HG03280 (cell line): ENCODE results near the gene FGFR1OP2.
A peak's percentile ranks its signal among the peaks of the same experiment; 100 is the strongest.
"Not testable (repeated sequence)": the region's sequence is repeated elsewhere in the genome, so short reads cannot be mapped to it uniquely, and the experiment has no call there.

Source experiments
- ATAC-seq: cut with Tn5 transposase; IDR thresholded peaks from one replicate; pipeline ENCODE4 v1.9.1; 2021; ENCODE audit warnings: mild to moderate bottlenecking, moderate library complexity; ENCODE audit not compliant: unreplicated experiment

The FGFR1OP2 gene

GRCh38 chr12:26940516-26941214 lies 2.4 kb downstream of the FGFR1OP2 start:
- ATAC-seq, result no peak

GRCh38 chr12:26941215-26941594 lies 2.9 kb downstream of the FGFR1OP2 start:
- ATAC-seq, result no peak

GRCh38 chr12:26948309-26948708 lies 10.0 kb downstream of the FGFR1OP2 start:
- no peak for ATAC-seq

GRCh38 chr12:26953447-26953846 lies 15.2 kb downstream of the FGFR1OP2 start:
- ATAC-seq, result no peak

GRCh38 chr12:26954027-26954426 lies 15.8 kb downstream of the FGFR1OP2 start:
- no peak for ATAC-seq

GRCh38 chr12:26961391-26961790 lies 23.1 kb downstream of the FGFR1OP2 start:
- not testable (repeated sequence) for ATAC-seq

- ATAC-seq, result no peak
Observed at GRCh38 chr12:26961803-26962202, 23.5 kb downstream of the FGFR1OP2 start.

- ATAC-seq, result no peak
Observed at GRCh38 chr12:26963413-26963812, 25.1 kb downstream of the FGFR1OP2 start.

GRCh38 chr12:26966842-26967241 lies 28.6 kb downstream of the FGFR1OP2 start:
- no peak for ATAC-seq

GRCh38 chr12:26970136-26970535 lies 31.9 kb downstream of the FGFR1OP2 start:
- no peak for ATAC-seq

GRCh38 chr12:26971963-26972362 lies 33.7 kb downstream of the FGFR1OP2 start:
- peak; percentile 98 for ATAC-seq

GRCh38 chr12:26976687-26977086 lies 38.4 kb downstream of the FGFR1OP2 start:
- no peak for ATAC-seq

- ATAC-seq, result no peak
Observed at GRCh38 chr12:26978801-26979200, 40.5 kb downstream of the FGFR1OP2 start.

- ATAC-seq, result no peak
Observed at GRCh38 chr12:26979733-26980132, 41.5 kb downstream of the FGFR1OP2 start.

GRCh38 chr12:26982866-26983265 lies 44.6 kb downstream of the FGFR1OP2 start:
- ATAC-seq, result no peak

GRCh38 chr12:26987634-26988424 lies 49.6 kb downstream of the FGFR1OP2 start:
- ATAC-seq, result no peak

- ATAC-seq, result no peak
Observed at GRCh38 chr12:26988703-26989102, 50.4 kb downstream of the FGFR1OP2 start.

- ATAC-seq, result no peak
Observed at GRCh38 chr12:26989873-26990272, 51.6 kb downstream of the FGFR1OP2 start.

- no peak for ATAC-seq
Observed at GRCh38 chr12:26991826-26992225, 53.6 kb downstream of the FGFR1OP2 start.

- no peak for ATAC-seq
Observed at GRCh38 chr12:26994109-26994508, 55.8 kb downstream of the FGFR1OP2 start.

GRCh38 chr12:26995706-26996105 lies 57.4 kb downstream of the FGFR1OP2 start:
- no peak for ATAC-seq

- no peak for ATAC-seq
Observed at GRCh38 chr12:26997003-26997402, 58.7 kb downstream of the FGFR1OP2 start.
